ENCODE measurements around the gene UBE2E2.
A peak's percentile ranks its signal among the peaks of the same experiment; 100 is the strongest.

UBE2E2 gene

GRCh38 chr3:23252122-23252521 is 49.0 kb downstream of the UBE2E2 start:
- H3K9me3 ChIP-seq (ENCODE audit: control insufficient read depth, insufficient read depth, low read depth, low read length): no peaks in the 10 kb centered on the region
- TF ChIP-seq ZNF561 (tag by site-specific recombination; IDR thresholded peaks at IDR 0.05; ENCODE audit: borderline replicate concordance) (no peak), ZNF623 (tag by site-specific recombination; IDR thresholded peaks at IDR 0.05) (no peak), KLF16 (tag by site-specific recombination; IDR thresholded peaks at IDR 0.05) (no peak), ZBTB17 (tag by site-specific recombination; IDR thresholded peaks at IDR 0.05) (no peak), ZNF146 (tag by site-specific recombination; IDR thresholded peaks at IDR 0.05) (no peak), ZNF174 (tag by site-specific recombination; IDR thresholded peaks at IDR 0.05) (no peak), KLF9 (tag by site-specific recombination; IDR thresholded peaks at IDR 0.05; ENCODE audit: low read depth) (no peak), KLF7 (tag by site-specific recombination; IDR thresholded peaks at IDR 0.05; ENCODE audit: borderline replicate concordance) (no peak), ZNF558 (tag by site-specific recombination; IDR thresholded peaks at IDR 0.05) (no peak), ZNF211 (tag by site-specific recombination; IDR thresholded peaks at IDR 0.05; ENCODE audit: low read depth) (no peak), ZNF449 (tag by site-specific recombination; IDR thresholded peaks at IDR 0.05) (no peak), GLI4 (tag by site-specific recombination; IDR thresholded peaks at IDR 0.05) (no peak), ZNF660 (tag by site-specific recombination; IDR thresholded peaks at IDR 0.05) (no peak), ZNF658 (tag by site-specific recombination; IDR thresholded peaks at IDR 0.05) (no peak), ZNF629 (tag by site-specific recombination; IDR thresholded peaks at IDR 0.05) (no peak)
- H3K27ac ChIP-seq (ENCODE audit: extremely low read depth, low read depth, low read length): no peak overlapping the region
- ChIA-PET POLR2A (no interaction called here), CTCF (interaction anchor here (0.9 kb wide), 1 partner anchor 24 kb away, joined by 3 read pairs; no protein-coding TSS in a partner anchor)
- no peaks in the 10 kb centered on the region for H3K36me3 ChIP-seq (ENCODE audit: control insufficient read depth in 2 of 2, insufficient read depth in 1 of 2, low read length in 2 of 2)
- no peaks in the 10 kb centered on the region; the same call in 1 of the 2 replicates for H3K4me1 ChIP-seq (ENCODE audit: control insufficient read depth, insufficient read depth, low read length)
- no peak overlapping the region for H3K4me3 ChIP-seq (ENCODE audit: low read depth, low read length)

GRCh38 chr3:23253214-23253613 is 50.1 kb downstream of the UBE2E2 start:
- Histone ChIP-seq H3K4me3 (ENCODE audit: low read depth, low read length) (no peak overlapping the region), H3K27ac (ENCODE audit: extremely low read depth, low read depth, low read length) (no peak overlapping the region)
- CTCF ChIA-PET: no interaction called here

More at GRCh38 chr3:23253214-23253613, 50.1 kb downstream of the UBE2E2 start:
- no peaks in the 10 kb centered on the region for H3K9me3 ChIP-seq (ENCODE audit: control insufficient read depth, insufficient read depth, low read depth, low read length)
- no peaks in the 10 kb centered on the region for H3K36me3 ChIP-seq (ENCODE audit: control insufficient read depth in 2 of 2, insufficient read depth in 1 of 2, low read length in 2 of 2)
- POLR2A ChIA-PET: no interaction called here
- H3K4me1 ChIP-seq (ENCODE audit: control insufficient read depth, insufficient read depth, low read length): no peaks in the 10 kb centered on the region; the same call in 1 of the 2 replicates
- TF ChIP-seq GLI2 (tag by site-specific recombination; IDR thresholded peaks at IDR 0.05; ENCODE audit: borderline replicate concordance, low read depth) (no peak), PRDM6 (tag by site-specific recombination; IDR thresholded peaks at IDR 0.05) (0 out of 2 replicates have a peak, but pooled peaks have one; percentile 13), ZBTB48 (tag by site-specific recombination; IDR thresholded peaks at IDR 0.05) (no peak), ZNF148 (tag by site-specific recombination; IDR thresholded peaks at IDR 0.05; ENCODE audit: borderline replicate concordance) (no peak)

Measured in HEK293 (cell line).